HepG2 (cell line): ENCODE data around the gene TTC21B. TPM values are rescaled to one million over a fixed set of nuclear protein-coding genes. Genes with fewer than 3 reads are reported as not detected.

Experiments
- ATAC-seq: fragments of 200-7000 bp; cut with Tn5 transposase; 3 replicates; pipeline ENCODE4 v1.9.1; 2020; ENCODE audit warnings: mild to moderate bottlenecking, moderate library complexity
- BruUV-seq: library from RNA; stranded (reverse); fragments of 400-500 nt; replicated peaks from 2 replicates; lab custom pipeline; 2021; lab: Mats Ljungman, UMichigan
- CTCF ChIA-PET: fragments of 300-600 bp; formaldehyde crosslinking; extraction: SDS; loops from one replicate; lab custom pipeline; 2021; ENCODE audit warnings: low total read pairs, inconsistent platforms, low intra/inter-chr PET ratio; lab: Yijun Ruan, JAX
- POLR2A ChIA-PET: fragments of 350-600 bp; sonication (Branson Sonifier 250); formaldehyde crosslinking; loops from one replicate; lab custom pipeline; 2020; ENCODE audit warnings: antibody characterized with exemption, inconsistent platforms; lab: Yijun Ruan, JAX
- DNase-seq: peaks from one replicate; pipeline ENCODE4 v3.0.0-alpha.2; 2015; ENCODE audit warnings: low spot score
- FAIRE-seq: peaks from 3 replicates; lab custom pipeline; 2011; peaks lifted over from hg19 to GRCh38; lab: Jason Lieb, UNC
- H2AFZ ChIP-seq: one replicate; pipeline ENCODE4 v1.6.1; 2011; ENCODE audit warnings: low read length, inconsistent platforms
- H3K27ac ChIP-seq: fragments of 300-600 bp; 3 replicates; pipeline ENCODE4 v1.8.0; 2011; ENCODE audit warnings: mixed run types, mild to moderate bottlenecking, mixed read lengths, low read length, inconsistent platforms; ENCODE audit not compliant: insufficient read depth; ENCODE audit errors: extremely low read length
- H3K27me3 ChIP-seq, 2 experiments: fragments of 200-600 bp in 1 of 2; 2 replicates in 1 of 2; 3 replicates in 1 of 2; pipeline versions ENCODE4 v1.6.0 to v1.8.0; 2011; ENCODE audit warnings: low read length in 2 of 2, mild to moderate bottlenecking in 2 of 2, moderate library complexity in 2 of 2, inconsistent platforms in 1 of 2; ENCODE audit not compliant: insufficient read depth in 2 of 2, control insufficient read depth in 1 of 2
- H3K36me3 ChIP-seq, 2 experiments: fragments of 200-600 bp in 1 of 2; replicated peaks in 1 of 2; 2 replicates in 1 of 2; 3 replicates in 1 of 2; pipeline versions ENCODE4 v1.5.1 to v1.8.0; 2011; ENCODE audit warnings: low read length in 2 of 2, inconsistent platforms in 1 of 2; ENCODE audit not compliant: insufficient read depth in 2 of 2, control insufficient read depth in 1 of 2
- H3K4me1 ChIP-seq: 2 replicates; pipeline ENCODE4 v1.5.1; 2012; ENCODE audit warnings: low read length, inconsistent platforms; ENCODE audit not compliant: insufficient read depth
- H3K4me2 ChIP-seq: 2 replicates; pipeline ENCODE4 v1.6.0; 2011; ENCODE audit warnings: low read depth, low read length, inconsistent platforms
- H3K4me3 ChIP-seq, 3 experiments: fragments of 200-600 bp in 1 of 3; sonication (generic), shearing (Covaris generic) in 1 of 3; replicated peaks in 1 of 3; 2 replicates each; pipeline ENCODE4 v1.5.1; 2011 to 2016; ENCODE audit warnings: low read length in 3 of 3, inconsistent platforms in 2 of 3, low read depth in 2 of 3, mild to moderate bottlenecking in 2 of 3, control low read depth in 1 of 3, mixed read lengths in 1 of 3; ENCODE audit not compliant: insufficient read depth in 1 of 3
- H3K79me2 ChIP-seq: one replicate; pipeline ENCODE4 v1.6.1; 2011; ENCODE audit warnings: low read length, inconsistent platforms; ENCODE audit not compliant: insufficient read depth
- H3K9ac ChIP-seq: 2 replicates; pipeline ENCODE4 v1.6.0; 2011; ENCODE audit warnings: mild to moderate bottlenecking, low read depth, low read length, inconsistent platforms; ENCODE audit not compliant: insufficient read depth
- H3K9me3 ChIP-seq: 2 replicates; pipeline ENCODE4 v1.5.1; 2012; ENCODE audit warnings: mild to moderate bottlenecking, low read length
- H4K20me1 ChIP-seq: 2 replicates; pipeline ENCODE4 v1.6.0; 2011; ENCODE audit warnings: inconsistent platforms, mild to moderate bottlenecking, low read length, moderate library complexity; ENCODE audit not compliant: insufficient read depth
- BCL6 ChIP-seq: IDR thresholded peaks from 2 replicates; pipeline ENCODE4 v1.6.1; 2016; ENCODE audit warnings: missing genetic modification reagents, missing compliant biosample characterization
- HIVEP1 ChIP-seq: sonication (generic); formaldehyde crosslinking; IDR thresholded peaks from 2 replicates; pipeline ENCODE4 v1.4.0; 2020; ENCODE audit warnings: mild to moderate bottlenecking, missing genetic modification reagents
- POLR2A ChIP-seq, 2 experiments: IDR thresholded peaks; 2 replicates each; pipeline ENCODE4 v1.6.1; 2011; ENCODE audit warnings: low read depth in 2 of 2, low read length in 2 of 2, mild to moderate bottlenecking in 1 of 2, moderate library complexity in 1 of 2; ENCODE audit not compliant: insufficient read depth in 1 of 2
- PTBP1 ChIP-seq: fragments of 200-400 bp; formaldehyde crosslinking; IDR thresholded peaks from 2 replicates; pipeline ENCODE4 v1.6.1; 2018; ENCODE audit warnings: low read length, low read depth; ENCODE audit not compliant: poor library complexity, severe bottlenecking
- RAD21 ChIP-seq: fragments of 450-650 bp; formaldehyde crosslinking; IDR thresholded peaks from 2 replicates; pipeline ENCODE4 v1.5.0; 2020; ENCODE audit warnings: mild to moderate bottlenecking
- SIN3A ChIP-seq: IDR thresholded peaks from 2 replicates; pipeline ENCODE4 v1.6.1; 2011; ENCODE audit warnings: low read depth, mild to moderate bottlenecking, control low read depth, low read length, borderline replicate concordance
- ZNF557 ChIP-seq: sonication (generic); formaldehyde crosslinking; IDR thresholded peaks from 2 replicates; pipeline ENCODE4 v1.4.0; 2020; ENCODE audit warnings: missing genetic modification reagents
- WGBS: methylation state at CpG from one replicate; pipeline ENCODE4 v1.1.6; 2017; ENCODE audit warnings: low lambda C conversion rate; 5-methylcytosine and 5-hydroxymethylcytosine counted together
- in situ Hi-C: cut with HindIII; loops from 2 replicates; pipeline ENCODE4 v1.10.0; 2017; ENCODE audit warnings: low pct_unique_long_range_greater_than_20kb; ENCODE audit not compliant: extremely low pct_ligation_motif_present
- intact Hi-C: fragments of 100-400 bp; cut with micrococcal nuclease; formaldehyde crosslinking; loops from one replicate; pipeline ENCODE4 v1.10.0; 2022; ENCODE audit not compliant: unreplicated experiment
- polyA plus RNA-seq, 8 experiments: library from polyadenylated mRNA; depleted of rRNA in 3 of 8; stranded (reverse) in 7 of 8; unstranded in 1 of 8; fragments of >200 nt; fragmentation: Illumina TruSeq in 4 of 8; extraction: Trizol in 4 of 8; gene quantifications; 2 replicates each; pipeline versions ENCODE4 v1.2.1 to v1.2.3, GENCODE V29; 2011 to 2016; ENCODE audit warnings: low read depth in 4 of 8, missing spikeins in 1 of 8, mixed read lengths in 1 of 8; ENCODE audit not compliant: insufficient read depth in 1 of 8
- total RNA-seq, 5 experiments: library from RNA; depleted of rRNA; stranded (reverse); fragments of >200 nt; fragmentation: Illumina TruSeq; extraction: Trizol; gene quantifications; 2 replicates each; pipeline ENCODE4 v1.2.3, GENCODE V29; 2016; ENCODE audit warnings: low read depth in 1 of 5
- TF ChIP-seq, protein P1 (sequence below): sonication (generic); formaldehyde crosslinking; IDR thresholded peaks from 2 replicates; pipeline ENCODE4 v1.4.0; 2020; ENCODE audit warnings: missing genetic modification reagents
- TF ChIP-seq, protein P2 (sequence below): sonication (generic); formaldehyde crosslinking; IDR thresholded peaks from 2 replicates; pipeline ENCODE4 v1.4.0; 2020; ENCODE audit warnings: missing genetic modification reagents, mild to moderate bottlenecking, borderline replicate concordance
- TF ChIP-seq, protein P3 (sequence below): sonication (generic); formaldehyde crosslinking; IDR thresholded peaks from 2 replicates; pipeline ENCODE4 v1.4.0; 2020; ENCODE audit warnings: mild to moderate bottlenecking, missing genetic modification reagents

TTC21B gene
- total and polyA plus RNA-seq, 2 of the 13 experiments (the other 11 are each of a cell fraction or from before 2014, with no cell fraction given), result 39.1 to 67.1 TPM

GRCh38 chr2:165905269-165905668 lies 48.3 kb downstream of the TTC21B start (continued):
- TF ChIP-seq, protein P1, sequence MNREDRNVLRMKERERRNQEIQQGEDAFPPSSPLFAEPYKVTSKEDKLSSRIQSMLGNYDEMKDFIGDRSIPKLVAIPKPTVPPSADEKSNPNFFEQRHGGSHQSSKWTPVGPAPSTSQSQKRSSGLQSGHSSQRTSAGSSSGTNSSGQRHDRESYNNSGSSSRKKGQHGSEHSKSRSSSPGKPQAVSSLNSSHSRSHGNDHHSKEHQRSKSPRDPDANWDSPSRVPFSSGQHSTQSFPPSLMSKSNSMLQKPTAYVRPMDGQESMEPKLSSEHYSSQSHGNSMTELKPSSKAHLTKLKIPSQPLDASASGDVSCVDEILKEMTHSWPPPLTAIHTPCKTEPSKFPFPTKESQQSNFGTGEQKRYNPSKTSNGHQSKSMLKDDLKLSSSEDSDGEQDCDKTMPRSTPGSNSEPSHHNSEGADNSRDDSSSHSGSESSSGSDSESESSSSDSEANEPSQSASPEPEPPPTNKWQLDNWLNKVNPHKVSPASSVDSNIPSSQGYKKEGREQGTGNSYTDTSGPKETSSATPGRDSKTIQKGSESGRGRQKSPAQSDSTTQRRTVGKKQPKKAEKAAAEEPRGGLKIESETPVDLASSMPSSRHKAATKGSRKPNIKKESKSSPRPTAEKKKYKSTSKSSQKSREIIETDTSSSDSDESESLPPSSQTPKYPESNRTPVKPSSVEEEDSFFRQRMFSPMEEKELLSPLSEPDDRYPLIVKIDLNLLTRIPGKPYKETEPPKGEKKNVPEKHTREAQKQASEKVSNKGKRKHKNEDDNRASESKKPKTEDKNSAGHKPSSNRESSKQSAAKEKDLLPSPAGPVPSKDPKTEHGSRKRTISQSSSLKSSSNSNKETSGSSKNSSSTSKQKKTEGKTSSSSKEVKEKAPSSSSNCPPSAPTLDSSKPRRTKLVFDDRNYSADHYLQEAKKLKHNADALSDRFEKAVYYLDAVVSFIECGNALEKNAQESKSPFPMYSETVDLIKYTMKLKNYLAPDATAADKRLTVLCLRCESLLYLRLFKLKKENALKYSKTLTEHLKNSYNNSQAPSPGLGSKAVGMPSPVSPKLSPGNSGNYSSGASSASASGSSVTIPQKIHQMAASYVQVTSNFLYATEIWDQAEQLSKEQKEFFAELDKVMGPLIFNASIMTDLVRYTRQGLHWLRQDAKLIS (CRISPR knock-in tag), result no peak
- no peak for TF ChIP-seq ZNF557 (CRISPR knock-in tag)

DNA sequence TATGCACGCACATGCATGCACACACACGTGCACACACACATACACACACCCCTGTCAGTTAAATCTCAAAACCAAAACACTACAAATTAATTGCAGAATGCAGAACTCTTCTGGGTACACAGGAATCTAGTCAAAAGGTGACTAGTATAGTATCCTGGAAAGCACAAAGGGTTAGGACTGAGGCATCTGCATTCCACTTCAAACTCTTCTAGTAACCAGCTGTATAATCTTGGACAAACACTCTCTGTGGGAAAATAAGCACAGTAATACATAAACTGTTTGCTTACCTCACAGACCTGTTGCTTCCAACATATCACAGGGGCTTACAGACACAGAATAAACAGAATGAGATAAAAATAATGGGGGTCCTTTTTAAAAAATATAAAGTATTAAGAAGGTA lies 49.1 kb downstream of the TTC21B start:
- no peak for FAIRE-seq
- BruUV-seq, result no TSS peak

More for the DNA sequence above, 49.1 kb downstream of the TTC21B start:
- Histone ChIP-seq H3K27me3 (no peaks in the 10 kb centered on the region), H3K79me2 (no peaks in the 10 kb centered on the region), H3K4me2 (no peak overlapping the region), H3K9ac (no peak overlapping the region), H2AFZ (no peak overlapping the region), H3K36me3 (peaks cover 17 to 58% of the 10 kb centered on the region in 2 experiments), H3K4me3 (no peak overlapping the region), H3K27ac (no peak overlapping the region), H3K9me3 (no peaks in the 10 kb centered on the region), H4K20me1 (no peaks in the 10 kb centered on the region), H3K4me1 (no peaks in the 10 kb centered on the region)
- ATAC-seq (no peak), DNase-seq (no peak)
- intact Hi-C loops, result no loop called here
- ChIA-PET POLR2A (interaction anchor here (1.1 kb wide), 1 partner anchor 49 kb away, joined by 3 read pairs; the partner anchor contains the start of gene TTC21B), CTCF (no interaction called here)
- in situ Hi-C loops, result no loop called here
- WGBS, result 100% methylated on average over 2 of the region's 2 CpGs
- TF ChIP-seq, protein P2, sequence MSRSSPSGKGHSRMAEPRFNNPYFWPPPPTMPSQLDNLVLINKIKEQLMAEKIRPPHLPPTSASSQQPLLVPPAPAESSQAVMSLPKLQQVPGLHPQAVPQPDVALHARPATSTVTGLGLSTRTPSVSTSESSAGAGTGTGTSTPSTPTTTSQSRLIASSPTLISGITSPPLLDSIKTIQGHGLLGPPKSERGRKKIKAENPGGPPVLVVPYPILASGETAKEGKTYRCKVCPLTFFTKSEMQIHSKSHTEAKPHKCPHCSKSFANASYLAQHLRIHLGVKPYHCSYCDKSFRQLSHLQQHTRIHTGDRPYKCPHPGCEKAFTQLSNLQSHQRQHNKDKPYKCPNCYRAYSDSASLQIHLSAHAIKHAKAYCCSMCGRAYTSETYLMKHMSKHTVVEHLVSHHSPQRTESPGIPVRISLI, result no peak
- TF ChIP-seq, protein P3, sequence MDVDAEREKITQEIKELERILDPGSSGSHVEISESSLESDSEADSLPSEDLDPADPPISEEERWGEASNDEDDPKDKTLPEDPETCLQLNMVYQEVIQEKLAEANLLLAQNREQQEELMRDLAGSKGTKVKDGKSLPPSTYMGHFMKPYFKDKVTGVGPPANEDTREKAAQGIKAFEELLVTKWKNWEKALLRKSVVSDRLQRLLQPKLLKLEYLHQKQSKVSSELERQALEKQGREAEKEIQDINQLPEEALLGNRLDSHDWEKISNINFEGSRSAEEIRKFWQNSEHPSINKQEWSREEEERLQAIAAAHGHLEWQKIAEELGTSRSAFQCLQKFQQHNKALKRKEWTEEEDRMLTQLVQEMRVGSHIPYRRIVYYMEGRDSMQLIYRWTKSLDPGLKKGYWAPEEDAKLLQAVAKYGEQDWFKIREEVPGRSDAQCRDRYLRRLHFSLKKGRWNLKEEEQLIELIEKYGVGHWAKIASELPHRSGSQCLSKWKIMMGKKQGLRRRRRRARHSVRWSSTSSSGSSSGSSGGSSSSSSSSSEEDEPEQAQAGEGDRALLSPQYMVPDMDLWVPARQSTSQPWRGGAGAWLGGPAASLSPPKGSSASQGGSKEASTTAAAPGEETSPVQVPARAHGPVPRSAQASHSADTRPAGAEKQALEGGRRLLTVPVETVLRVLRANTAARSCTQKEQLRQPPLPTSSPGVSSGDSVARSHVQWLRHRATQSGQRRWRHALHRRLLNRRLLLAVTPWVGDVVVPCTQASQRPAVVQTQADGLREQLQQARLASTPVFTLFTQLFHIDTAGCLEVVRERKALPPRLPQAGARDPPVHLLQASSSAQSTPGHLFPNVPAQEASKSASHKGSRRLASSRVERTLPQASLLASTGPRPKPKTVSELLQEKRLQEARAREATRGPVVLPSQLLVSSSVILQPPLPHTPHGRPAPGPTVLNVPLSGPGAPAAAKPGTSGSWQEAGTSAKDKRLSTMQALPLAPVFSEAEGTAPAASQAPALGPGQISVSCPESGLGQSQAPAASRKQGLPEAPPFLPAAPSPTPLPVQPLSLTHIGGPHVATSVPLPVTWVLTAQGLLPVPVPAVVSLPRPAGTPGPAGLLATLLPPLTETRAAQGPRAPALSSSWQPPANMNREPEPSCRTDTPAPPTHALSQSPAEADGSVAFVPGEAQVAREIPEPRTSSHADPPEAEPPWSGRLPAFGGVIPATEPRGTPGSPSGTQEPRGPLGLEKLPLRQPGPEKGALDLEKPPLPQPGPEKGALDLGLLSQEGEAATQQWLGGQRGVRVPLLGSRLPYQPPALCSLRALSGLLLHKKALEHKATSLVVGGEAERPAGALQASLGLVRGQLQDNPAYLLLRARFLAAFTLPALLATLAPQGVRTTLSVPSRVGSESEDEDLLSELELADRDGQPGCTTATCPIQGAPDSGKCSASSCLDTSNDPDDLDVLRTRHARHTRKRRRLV (CRISPR knock-in tag), result no peak
- TF ChIP-seq PTBP1 (no peak), RAD21 (no peak), BCL6 (CRISPR knock-in tag) (peak; percentile 57; the same call in 1 of the 2 replicates), POLR2A (IDR thresholded peaks at IDR 0.05; ENCODE audit: insufficient read depth in 1 of 2, low read depth in 2 of 2, low read length in 2 of 2) (no peak), SIN3A (no peak), HIVEP1 (CRISPR knock-in tag) (no peak)
